ENCODE data around the gene NOSIP.

GRCh38 chr19:49599378-49600295, 19.3 kb upstream of the NOSIP start:
- TF ChIP-seq POLR2A (IDR thresholded peaks at IDR 0.05) (no peak), CTCF (IDR thresholded peaks at IDR 0.05) (no peak)
